SK-N-SH (cell line): ENCODE data around the gene KPNA5. TPM values are rescaled to one million over a fixed set of nuclear protein-coding genes. Genes with fewer than 3 reads are reported as not detected.

Source experiments
- CTCF ChIA-PET: fragments of 300-600, 350-600 bp; formaldehyde crosslinking; extraction: SDS; loops from one replicate; lab custom pipeline; 2021; lab: Yijun Ruan, JAX
- POLR2A ChIA-PET: fragments of 350-600 bp; sonication (Branson Sonifier 250); formaldehyde crosslinking; extraction: SDS; loops from one replicate; lab custom pipeline; 2020; ENCODE audit warnings: antibody characterized with exemption, inconsistent platforms; lab: Yijun Ruan, JAX
- DNase-seq: peaks from one replicate; pipeline ENCODE4 v3.0.0; 2012
- H2AFZ ChIP-seq: fragments of 200-600 bp; sonication (generic); 2 replicates; pipeline ENCODE4 v1.8.1; 2016; ENCODE audit warnings: antibody characterized with exemption, mild to moderate bottlenecking, low read depth
- H3F3A ChIP-seq: fragments of 200-600 bp; sonication (generic); replicated peaks from 2 replicates; pipeline ENCODE3; 2016; ENCODE audit warnings: antibody characterized with exemption, mild to moderate bottlenecking; ENCODE audit not compliant: insufficient read depth
- H3K27ac ChIP-seq, 2 experiments: fragments of 200-500 bp in 1 of 2; fragments of 200-600 bp in 1 of 2; sonication (Bioruptor generic) in 1 of 2; sonication (generic), shearing (Covaris generic) in 1 of 2; 2 replicates each; pipeline versions ENCODE4 v1.5.1 to v1.6.1; 2014 to 2016; ENCODE audit warnings: low read depth in 2 of 2, inconsistent platforms in 1 of 2, low read length in 1 of 2, mild to moderate bottlenecking in 1 of 2, mixed read lengths in 1 of 2
- H3K27me3 ChIP-seq: fragments of 200-600 bp; sonication (generic), shearing (Covaris generic); 2 replicates; pipeline ENCODE4 v1.6.1; 2016; ENCODE audit warnings: mixed run types; ENCODE audit not compliant: insufficient read depth
- H3K36me3 ChIP-seq, 2 experiments: fragments of 200-500 bp in 1 of 2; fragments of 200-600 bp in 1 of 2; sonication (Bioruptor generic) in 1 of 2; sonication (generic) in 1 of 2; replicated peaks in 1 of 2; 2 replicates each; pipeline versions ENCODE3 to v1.5.1; 2014 to 2016; ENCODE audit warnings: low read length in 1 of 2, mild to moderate bottlenecking in 1 of 2; ENCODE audit not compliant: insufficient read depth in 2 of 2, control insufficient read depth in 1 of 2
- H3K4me1 ChIP-seq, 2 experiments: fragments of 200-500 bp in 1 of 2; fragments of 200-600 bp in 1 of 2; sonication (Bioruptor generic) in 1 of 2; sonication (generic), shearing (Covaris generic) in 1 of 2; 2 replicates each; pipeline versions ENCODE4 v1.5.1 to v1.6.1; 2014 to 2016; ENCODE audit warnings: low read depth in 1 of 2, low read length in 1 of 2, mixed run types in 1 of 2; ENCODE audit not compliant: insufficient read depth in 2 of 2, control insufficient read depth in 1 of 2
- H3K4me2 ChIP-seq: fragments of 200-600 bp; sonication (generic), shearing (Covaris generic); 2 replicates; pipeline ENCODE4 v1.6.1; 2017; ENCODE audit warnings: mixed run types
- H3K4me3 ChIP-seq, 2 experiments: fragments of 200-500 bp in 1 of 2; fragments of 200-600 bp in 1 of 2; sonication (Bioruptor generic) in 1 of 2; sonication (generic), shearing (Covaris generic) in 1 of 2; 2 replicates each; pipeline versions ENCODE4 v1.5.1 to v1.8.1; 2014 to 2016; ENCODE audit warnings: low read depth in 2 of 2, inconsistent platforms in 1 of 2, low read length in 1 of 2, mild to moderate bottlenecking in 1 of 2, mixed read lengths in 1 of 2, moderate library complexity in 1 of 2
- H3K79me2 ChIP-seq: fragments of 200-600 bp; sonication (generic); 2 replicates; pipeline ENCODE4 v1.8.1; 2017; ENCODE audit warnings: mild to moderate bottlenecking; ENCODE audit not compliant: insufficient read depth
- H3K9ac ChIP-seq: fragments of 200-600 bp; sonication (generic); 2 replicates; pipeline ENCODE4 v1.6.1; 2017; ENCODE audit warnings: mixed run types
- H3K9me2 ChIP-seq: fragments of 200-600 bp; sonication (generic); 2 replicates; pipeline ENCODE4 v1.6.1; 2017; ENCODE audit warnings: mixed run types
- H3K9me3 ChIP-seq: fragments of 200-600 bp; sonication (generic); 2 replicates; pipeline ENCODE4 v1.6.1; 2017; ENCODE audit warnings: mixed run types, mild to moderate bottlenecking, moderate library complexity
- H4K20me1 ChIP-seq: fragments of 200-600 bp; sonication (generic); 2 replicates; pipeline ENCODE4 v1.6.1; 2017; ENCODE audit warnings: mild to moderate bottlenecking, mixed run types; ENCODE audit not compliant: insufficient read depth
- CHD2 ChIP-seq: fragments of 150-350 bp; IDR thresholded peaks from 2 replicates; pipeline ENCODE4 v1.6.1; 2018; ENCODE audit warnings: low read length; ENCODE audit not compliant: partially characterized antibody
- ELF1 ChIP-seq: IDR thresholded peaks from 2 replicates; pipeline ENCODE4 v1.4.0; 2012
- EZH2phosphoT487 ChIP-seq: fragments of 200-600 bp; sonication (generic); IDR thresholded peaks from 2 replicates; pipeline ENCODE4 v1.6.1; 2017; ENCODE audit warnings: low read depth, mixed run types, mild to moderate bottlenecking, antibody characterized with exemption, moderate library complexity, borderline replicate concordance
- FOXJ3 ChIP-seq: sonication (generic); formaldehyde crosslinking; IDR thresholded peaks from 2 replicates; pipeline ENCODE4 v1.5.1; 2020; ENCODE audit warnings: mild to moderate bottlenecking, missing genetic modification reagents
- MAX ChIP-seq: IDR thresholded peaks from 2 replicates; pipeline ENCODE4 v1.4.0; 2012; ENCODE audit warnings: low read depth
- MEF2A ChIP-seq: IDR thresholded peaks from 2 replicates; pipeline ENCODE4 v1.4.0; 2012; ENCODE audit warnings: low read depth, borderline replicate concordance
- MXI1 ChIP-seq: IDR thresholded peaks from 2 replicates; pipeline ENCODE4 v1.6.1; 2012; ENCODE audit warnings: mild to moderate bottlenecking, low read depth, low read length, improper control_type of control experiment
- NFIC ChIP-seq: IDR thresholded peaks from 2 replicates; pipeline ENCODE4 v1.4.0; 2012; ENCODE audit warnings: borderline replicate concordance
- NRF1 ChIP-seq: IDR thresholded peaks from 2 replicates; pipeline ENCODE4 v1.6.1; 2012; ENCODE audit warnings: low read depth, mild to moderate bottlenecking, low read length
- REST ChIP-seq: IDR thresholded peaks from 2 replicates; pipeline ENCODE4 v1.6.1; 2012; ENCODE audit warnings: mild to moderate bottlenecking, low read depth, low read length, moderate library complexity
- RFX5 ChIP-seq: IDR thresholded peaks from 2 replicates; pipeline ENCODE4 v1.6.1; 2012; ENCODE audit warnings: mild to moderate bottlenecking, improper control_type of control experiment, low read length
- RXRA ChIP-seq: IDR thresholded peaks from 2 replicates; pipeline ENCODE4 v1.4.0; 2012; ENCODE audit warnings: low read depth, mild to moderate bottlenecking, borderline replicate concordance
- SIN3A ChIP-seq: IDR thresholded peaks from 2 replicates; pipeline ENCODE4 v1.6.1; 2012; ENCODE audit warnings: low read depth, mild to moderate bottlenecking, low read length, moderate library complexity, borderline replicate concordance
- TAF1 ChIP-seq: IDR thresholded peaks from 2 replicates; pipeline ENCODE4 v1.6.1; 2012; ENCODE audit warnings: low read depth, mild to moderate bottlenecking, low read length, moderate library complexity, borderline replicate concordance
- TCF12 ChIP-seq: IDR thresholded peaks from 2 replicates; pipeline ENCODE4 v1.4.0; 2012
- YY1 ChIP-seq: IDR thresholded peaks from 2 replicates; pipeline ENCODE4 v1.4.0; 2012; ENCODE audit warnings: low read depth, mild to moderate bottlenecking
- WGBS: methylation state at CpG from one replicate; pipeline ENCODE4 v1.1.6; 2017; ENCODE audit warnings: low lambda C conversion rate; 5-methylcytosine and 5-hydroxymethylcytosine counted together
- polyA plus RNA-seq, 3 experiments: library from polyadenylated mRNA; depleted of rRNA; stranded (reverse); fragments of >200 nt; gene quantifications; 2 replicates each; pipeline ENCODE4 v1.2.3, GENCODE V29; 2012
- TF ChIP-seq, protein P1 (sequence below): IDR thresholded peaks from 2 replicates; pipeline ENCODE4 v1.4.0; 2012; ENCODE audit warnings: low read depth, borderline replicate concordance

KPNA5 gene
- polyA plus RNA-seq, 1 of the 3 experiments (the other 2 are of a cell fraction), result 1.9 TPM

GRCh38 chr6:116648156-116648555 is 32.9 kb upstream of the KPNA5 start:
- no peak for DNase-seq
- WGBS, result 51% methylated on average over 5 of the region's 5 CpGs
- H4K20me1 ChIP-seq, result peaks cover 3% of the 10 kb centered on the region; the same call in 1 of the 2 replicates
- peaks cover 27 to 47% of the 10 kb centered on the region in 2 experiments for H3K36me3 ChIP-seq
- H2AFZ ChIP-seq, result no peak overlapping the region
- no peaks in the 10 kb centered on the region for H3K27me3 ChIP-seq
- no peaks in the 10 kb centered on the region for H3K9me2 ChIP-seq
- no peak overlapping the region for H3K9ac ChIP-seq
- H3K4me1 ChIP-seq, result peaks cover 0 to 16% of the 10 kb centered on the region in 2 experiments; a peak in 2 of 4 replicates
- H3K27ac ChIP-seq, result peak overlapping the region in 1 of 2 experiments; percentile 31; a peak in 2 of 4 replicates
- TF ChIP-seq NRF1 (no peak), MXI1 (no peak), FOXJ3 (CRISPR knock-in tag) (no peak), CHD2 (no peak), EZH2phosphoT487 (no peak), MAX (no peak), RFX5 (no peak), MEF2A (no peak), RXRA (no peak), NFIC (no peak)
- TF ChIP-seq, protein P1, sequence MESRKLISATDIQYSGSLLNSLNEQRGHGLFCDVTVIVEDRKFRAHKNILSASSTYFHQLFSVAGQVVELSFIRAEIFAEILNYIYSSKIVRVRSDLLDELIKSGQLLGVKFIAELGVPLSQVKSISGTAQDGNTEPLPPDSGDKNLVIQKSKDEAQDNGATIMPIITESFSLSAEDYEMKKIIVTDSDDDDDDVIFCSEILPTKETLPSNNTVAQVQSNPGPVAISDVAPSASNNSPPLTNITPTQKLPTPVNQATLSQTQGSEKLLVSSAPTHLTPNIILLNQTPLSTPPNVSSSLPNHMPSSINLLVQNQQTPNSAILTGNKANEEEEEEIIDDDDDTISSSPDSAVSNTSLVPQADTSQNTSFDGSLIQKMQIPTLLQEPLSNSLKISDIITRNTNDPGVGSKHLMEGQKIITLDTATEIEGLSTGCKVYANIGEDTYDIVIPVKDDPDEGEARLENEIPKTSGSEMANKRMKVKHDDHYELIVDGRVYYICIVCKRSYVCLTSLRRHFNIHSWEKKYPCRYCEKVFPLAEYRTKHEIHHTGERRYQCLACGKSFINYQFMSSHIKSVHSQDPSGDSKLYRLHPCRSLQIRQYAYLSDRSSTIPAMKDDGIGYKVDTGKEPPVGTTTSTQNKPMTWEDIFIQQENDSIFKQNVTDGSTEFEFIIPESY, result no peak
- POLR2A ChIA-PET, result no interaction called here
- H3K9me3 ChIP-seq, result no peaks in the 10 kb centered on the region; the same call in 1 of the 2 replicates
- peaks cover 14% of the 10 kb centered on the region; the same call in 1 of the 2 replicates for H3K79me2 ChIP-seq
- no peak overlapping the region for H3K4me3 ChIP-seq
- H3F3A ChIP-seq, result peaks cover 11% of the 10 kb centered on the region
- H3K4me2 ChIP-seq, result peak overlapping the region; percentile 63
- CTCF ChIA-PET, result interaction anchor here (0.6 to 1.7 kb wide), 7 partner anchors 12 to 432 kb away, joined by 3 to 8 read pairs (median 4); partner anchors contain the start of gene CALHM6

GRCh38 chr6:116649129-116649528 is 31.9 kb upstream of the KPNA5 start:
- H3K36me3 ChIP-seq, result peaks cover 27 to 55% of the 10 kb centered on the region in 2 experiments
- peaks cover 6% of the 10 kb centered on the region; the same call in 1 of the 2 replicates for H3K79me2 ChIP-seq
- POLR2A ChIA-PET, result no interaction called here
- H3K9me2 ChIP-seq, result no peaks in the 10 kb centered on the region
- CTCF ChIA-PET, result interaction anchor here (0.8 to 2.0 kb wide), 8 partner anchors 12 to 433 kb away, joined by 3 to 9 read pairs (median 4); no protein-coding TSS in a partner anchor
- H4K20me1 ChIP-seq, result peaks cover 3% of the 10 kb centered on the region; the same call in 1 of the 2 replicates
- H3K4me1 ChIP-seq, result peaks cover 0 to 16% of the 10 kb centered on the region in 2 experiments; a peak in 2 of 4 replicates
- H3K27ac ChIP-seq, result no peak overlapping the region
- no peak overlapping the region for H3K4me3 ChIP-seq
- H2AFZ ChIP-seq, result no peak overlapping the region
- TF ChIP-seq YY1, result no peak
- TF ChIP-seq REST, result no peak
- TF ChIP-seq SIN3A, result no peak
- no peak for TF ChIP-seq ELF1
- TF ChIP-seq MEF2A, result no peak
- no peak for TF ChIP-seq TCF12
- TF ChIP-seq TAF1, result no peak
- DNase-seq, result no peak
- H3K4me2 ChIP-seq, result no peak overlapping the region
- no peaks in the 10 kb centered on the region for H3K27me3 ChIP-seq
- no peaks in the 10 kb centered on the region for H3K9me3 ChIP-seq
- H3K9ac ChIP-seq, result no peak overlapping the region
- WGBS, result 95% methylated on average over 3 of the region's 3 CpGs
- H3F3A ChIP-seq, result peaks cover 11% of the 10 kb centered on the region
